Ramos (cell line): ENCODE measurements around the gene RBFOX2.
"Not testable (repeated sequence)": the region's sequence is repeated elsewhere in the genome, so short reads cannot be mapped to it uniquely, and the experiment has no call there.

Source experiments
- in situ Hi-C: fragments of 300-500 bp; cut with MboI; formaldehyde crosslinking; loops from one replicate; pipeline ENCODE4 v1.14.3; 2022; ENCODE audit warnings: low sequenced_read_pairs; ENCODE audit not compliant: unreplicated experiment

Gene RBFOX2

GRCh38 chr22:36012332-36012731 lies 16.3 kb downstream of the RBFOX2 start:
- in situ Hi-C loops, result no loop called here

- in situ Hi-C loops, result no loop called here
Measured at GRCh38 chr22:36010882-36011281, 17.7 kb downstream of the RBFOX2 start.

GRCh38 chr22:36010090-36010489 lies 18.5 kb downstream of the RBFOX2 start:
- in situ Hi-C loops, result no loop called here

- in situ Hi-C loops, result no loop called here
Measured at GRCh38 chr22:36009085-36009484, 19.5 kb downstream of the RBFOX2 start.

- in situ Hi-C loops, result no loop called here
Measured at GRCh38 chr22:36008565-36008964, 20.1 kb downstream of the RBFOX2 start.

GRCh38 chr22:36008131-36008530 lies 20.5 kb downstream of the RBFOX2 start:
- in situ Hi-C loops, result no loop called here

- in situ Hi-C loops, result no loop called here
Measured at GRCh38 chr22:36003972-36004674, 24.5 kb downstream of the RBFOX2 start.

GRCh38 chr22:36002718-36003260 lies 25.8 kb downstream of the RBFOX2 start:
- in situ Hi-C loops, result no loop called here

GRCh38 chr22:36002084-36002483 lies 26.5 kb downstream of the RBFOX2 start:
- in situ Hi-C loops, result no loop called here

GRCh38 chr22:35998748-35999147 lies 29.9 kb downstream of the RBFOX2 start:
- in situ Hi-C loops, result no loop called here

GRCh38 chr22:35997438-35997837 lies 31.2 kb downstream of the RBFOX2 start:
- in situ Hi-C loops, result no loop called here

- in situ Hi-C loops, result no loop called here
Measured at GRCh38 chr22:35996596-35996995, 32.0 kb downstream of the RBFOX2 start.

- in situ Hi-C loops, result no loop called here
Measured at GRCh38 chr22:35995772-35996171, 32.9 kb downstream of the RBFOX2 start.

- in situ Hi-C loops, result no loop called here
Measured at GRCh38 chr22:35995348-35995747, 33.3 kb downstream of the RBFOX2 start.

- in situ Hi-C loops, result not testable (repeated sequence)
Measured at GRCh38 chr22:35993727-35994126, 34.9 kb downstream of the RBFOX2 start.

- in situ Hi-C loops, result no loop called here
Measured at GRCh38 chr22:35993048-35993714, 35.4 kb downstream of the RBFOX2 start.

- in situ Hi-C loops, result no loop called here
Measured at GRCh38 chr22:35991168-35991567, 37.5 kb downstream of the RBFOX2 start.

- in situ Hi-C loops, result no loop called here
Measured at GRCh38 chr22:35988030-35988429, 40.6 kb downstream of the RBFOX2 start.

GRCh38 chr22:35987487-35987886 lies 41.1 kb downstream of the RBFOX2 start:
- in situ Hi-C loops, result no loop called here

- in situ Hi-C loops, result no loop called here
Measured at GRCh38 chr22:35986088-35986487, 42.5 kb downstream of the RBFOX2 start.

GRCh38 chr22:35985371-35985770 lies 43.3 kb downstream of the RBFOX2 start:
- in situ Hi-C loops, result no loop called here
